Measurements from ENCODE around the gene DDX20. TPM values are rescaled to one million over a fixed set of nuclear protein-coding genes. Genes with fewer than 3 reads are reported as not detected.

Gene DDX20
- total and polyA plus RNA-seq, 2 donors (not counting 3 experiments of a cell fraction or from before 2014, with no cell fraction given) = 4.1 to 15.9 TPM

- H3K27ac ChIP-seq (ENCODE audit: insufficient read depth, low read depth, low read length) = peak overlapping the region; percentile 89
- no peaks in the 10 kb centered on the region for H3K27me3 ChIP-seq (ENCODE audit: control insufficient read depth in 2 of 2, insufficient read depth in 2 of 2, low read length in 2 of 2)
- DNase-seq (ENCODE audit: low read depth, low spot score) (no peak), FAIRE-seq (peak; percentile 78)
- no TSS peak for BruUV-seq (replicated peaks)
- peaks cover 36% of the 10 kb centered on the region for H3K4me1 ChIP-seq (ENCODE audit: control insufficient read depth, extremely low read depth, insufficient read depth, low read length)
- CTCF ChIA-PET = interaction anchor here (1.4 to 4.3 kb wide), 4 partner anchors 10 to 21 kb away, joined by 3 to 30 read pairs (median 10); no protein-coding TSS in a partner anchor
- H3K9me1 ChIP-seq (replicated peaks; ENCODE audit: control insufficient read depth, extremely low read depth, insufficient read depth, low read length) = no peaks in the 10 kb centered on the region
- TF ChIP-seq POLR2A (IDR thresholded peaks at IDR 0.05; ENCODE audit: low read depth, low read length) (no peak), CTCF (IDR thresholded peaks at IDR 0.05; ENCODE audit: extremely low read depth in 1 of 2, insufficient read depth in 1 of 2, low read depth in 1 of 2, low read length in 2 of 2) (no peak)
- dilution Hi-C loops (cut with MboI; ENCODE audit: extremely low pct_ligation_motif_present, low sequenced_read_pairs) = no loop called here
- H3K36me3 ChIP-seq (ENCODE audit: control insufficient read depth in 2 of 2, extremely low read depth in 1 of 2, insufficient read depth in 2 of 2, low read length in 2 of 2) = no peaks in the 10 kb centered on the region
- H2AFZ ChIP-seq (ENCODE audit: low read depth, low read length) = peak overlapping the region; percentile 46
- POLR2A ChIA-PET = interaction anchor here (1.0 kb wide), 1 partner anchor 14 kb away, joined by 3 read pairs; no protein-coding TSS in a partner anchor
- peak overlapping the region; percentile 59 for H3K9ac ChIP-seq (replicated peaks; ENCODE audit: extremely low read depth, insufficient read depth, low read length)
- no peaks in the 10 kb centered on the region for H4K20me1 ChIP-seq (replicated peaks; ENCODE audit: control insufficient read depth, extremely low read depth, insufficient read depth, low read length)
- intact Hi-C loops (cut with micrococcal nuclease) = loop anchor here (1.0 to 10.0 kb wide), 2 partner anchors 21 to 769 kb away; partner anchors contain the start of genes DDX20 and LRIF1
- H3K9me3 ChIP-seq (replicated peaks; ENCODE audit: control insufficient read depth, insufficient read depth, low read length) = no peaks in the 10 kb centered on the region
- no peak overlapping the region for H3K4me3 ChIP-seq (replicated peaks in 1 of 3; ENCODE audit: insufficient read depth in 1 of 3, low read depth in 1 of 3, low read length in 3 of 3)
- no peaks in the 10 kb centered on the region for H3K79me2 ChIP-seq (ENCODE audit: control insufficient read depth, insufficient read depth, low read length)
- H3K4me2 ChIP-seq (ENCODE audit: insufficient read depth, low read length) = peak overlapping the region; percentile 50
These were observed 21.7 kb upstream of the DDX20 start for GRCh38 chr1:111733992-111734341.

- Histone ChIP-seq H3K36me3 (ENCODE audit: control insufficient read depth in 2 of 2, extremely low read depth in 1 of 2, insufficient read depth in 2 of 2, low read length in 2 of 2) (no peaks in the 10 kb centered on the region), H3K27ac (ENCODE audit: insufficient read depth, low read depth, low read length) (peak overlapping the region; percentile 89), H3K9me3 (replicated peaks; ENCODE audit: control insufficient read depth, insufficient read depth, low read length) (no peaks in the 10 kb centered on the region), H3K4me1 (ENCODE audit: control insufficient read depth, extremely low read depth, insufficient read depth, low read length) (peaks cover 38% of the 10 kb centered on the region), H3K79me2 (ENCODE audit: control insufficient read depth, insufficient read depth, low read length) (no peaks in the 10 kb centered on the region), H3K9ac (replicated peaks; ENCODE audit: extremely low read depth, insufficient read depth, low read length) (no peak overlapping the region), H3K27me3 (ENCODE audit: control insufficient read depth in 2 of 2, insufficient read depth in 2 of 2, low read length in 2 of 2) (no peaks in the 10 kb centered on the region), H4K20me1 (replicated peaks; ENCODE audit: control insufficient read depth, extremely low read depth, insufficient read depth, low read length) (no peaks in the 10 kb centered on the region), H3K4me3 (replicated peaks in 1 of 3; ENCODE audit: insufficient read depth in 1 of 3, low read depth in 1 of 3, low read length in 3 of 3) (no peak overlapping the region), H3K9me1 (replicated peaks; ENCODE audit: control insufficient read depth, extremely low read depth, insufficient read depth, low read length) (no peaks in the 10 kb centered on the region), H2AFZ (ENCODE audit: low read depth, low read length) (no peak overlapping the region), H3K4me2 (ENCODE audit: insufficient read depth, low read length) (peak overlapping the region; percentile 50)
- BruUV-seq (replicated peaks) = no TSS peak
- DNase-seq (ENCODE audit: low read depth, low spot score) = no peak
- CTCF ChIA-PET = interaction anchor here (1.4 to 4.3 kb wide), 4 partner anchors 10 to 20 kb away, joined by 3 to 30 read pairs (median 10); no protein-coding TSS in a partner anchor
- POLR2A ChIA-PET = no interaction called here
- no peak for FAIRE-seq
- intact Hi-C loops (cut with micrococcal nuclease) (loop anchor here (10.0 kb wide), 1 partner anchor 770 kb away; the partner anchor contains the start of gene LRIF1), dilution Hi-C loops (cut with MboI; ENCODE audit: extremely low pct_ligation_motif_present, low sequenced_read_pairs) (no loop called here)
- TF ChIP-seq CTCF (IDR thresholded peaks at IDR 0.05; ENCODE audit: extremely low read depth in 1 of 2, insufficient read depth in 1 of 2, low read depth in 1 of 2, low read length in 2 of 2) (no peak), POLR2AphosphoS5 (IDR thresholded peaks at IDR 0.05; ENCODE audit: insufficient read depth, low read depth, low read length) (no peak), EZH2 (IDR thresholded peaks at IDR 0.05; ENCODE audit: borderline replicate concordance, low read depth, low read length, severe bottlenecking) (no peak), MAX (IDR thresholded peaks at IDR 0.05; ENCODE audit: insufficient read depth, insufficient read length) (no peak)
These were observed 21.3 kb upstream of the DDX20 start for GRCh38 chr1:111734426-111734825.

All from endothelial cell of umbilical vein (primary cell).